HG02763 (cell line): Measurements from ENCODE around the gene MAPK9.
"Not testable (repeated sequence)": the region's sequence is repeated elsewhere in the genome, so short reads cannot be mapped to it uniquely, and the experiment has no call there.

Experiments
- ATAC-seq: cut with Tn5 transposase; IDR thresholded peaks from one replicate; pipeline ENCODE4 v1.9.1; 2021; ENCODE audit warnings: mild to moderate bottlenecking, moderate library complexity; ENCODE audit not compliant: unreplicated experiment

Gene MAPK9

GRCh38 chr5:180238631-180239030 is 53.3 kb downstream of the MAPK9 start:
- no peak for ATAC-seq

DNA sequence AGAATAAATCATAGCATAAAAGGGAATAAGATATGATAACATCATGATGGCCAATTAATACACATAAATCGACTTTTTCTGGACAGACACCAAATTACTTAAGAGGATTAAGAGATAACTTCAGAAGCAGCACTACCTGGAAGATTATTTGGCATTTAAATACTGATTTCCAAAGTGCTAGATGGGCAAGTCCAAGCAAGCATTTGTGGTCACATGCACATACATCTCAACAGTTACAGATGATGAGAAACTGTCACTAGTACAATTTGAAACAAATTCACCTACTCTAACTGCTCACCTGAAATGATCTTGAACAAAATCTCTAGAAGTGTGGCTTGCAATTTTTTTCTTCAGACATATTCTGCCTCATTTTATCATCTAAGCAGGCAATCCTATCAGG is 56.0 kb downstream of the MAPK9 start:
- ATAC-seq, result no peak

GRCh38 chr5:180235077-180235476 is 56.8 kb downstream of the MAPK9 start:
- ATAC-seq, result no peak

DNA sequence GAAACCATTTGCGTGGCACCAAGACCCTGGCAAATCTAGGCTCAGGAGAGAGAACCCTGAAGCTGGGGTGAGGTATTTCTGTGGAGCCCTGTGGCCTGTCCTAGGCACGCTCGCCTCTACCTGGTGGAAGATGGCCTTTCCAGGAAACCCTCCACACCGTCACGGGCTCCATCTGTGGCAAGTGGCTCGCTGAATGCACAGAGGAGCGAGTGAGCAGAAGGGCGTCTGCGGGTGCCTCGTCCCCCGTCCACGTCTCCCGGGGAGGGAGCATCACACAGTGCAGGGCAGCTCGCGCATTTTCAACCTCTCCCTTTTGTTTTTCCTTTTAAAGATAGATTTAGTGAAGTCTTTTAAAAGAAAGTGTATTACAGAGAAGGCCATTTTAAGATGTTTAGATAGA is 57.6 kb downstream of the MAPK9 start:
- no peak for ATAC-seq

DNA sequence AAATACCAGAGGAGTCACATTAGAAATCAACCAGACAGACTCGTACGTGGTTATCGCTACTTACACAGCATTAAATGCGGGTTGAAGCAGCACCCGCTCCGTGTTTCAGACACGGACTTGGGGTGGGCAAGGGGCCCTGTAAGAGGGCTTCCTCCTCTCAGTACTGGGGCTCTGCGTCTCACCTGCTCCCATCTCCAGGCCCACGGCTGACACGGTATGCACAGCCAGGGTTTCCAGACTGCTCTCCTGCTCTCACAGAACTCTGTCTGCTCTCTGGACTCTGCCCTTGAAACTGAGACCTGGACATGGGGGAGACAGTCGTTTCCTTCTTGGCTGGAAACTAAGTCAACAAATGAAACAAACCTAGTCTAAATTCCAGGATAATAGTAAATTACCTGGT is 58.2 kb downstream of the MAPK9 start:
- ATAC-seq, result no peak

DNA sequence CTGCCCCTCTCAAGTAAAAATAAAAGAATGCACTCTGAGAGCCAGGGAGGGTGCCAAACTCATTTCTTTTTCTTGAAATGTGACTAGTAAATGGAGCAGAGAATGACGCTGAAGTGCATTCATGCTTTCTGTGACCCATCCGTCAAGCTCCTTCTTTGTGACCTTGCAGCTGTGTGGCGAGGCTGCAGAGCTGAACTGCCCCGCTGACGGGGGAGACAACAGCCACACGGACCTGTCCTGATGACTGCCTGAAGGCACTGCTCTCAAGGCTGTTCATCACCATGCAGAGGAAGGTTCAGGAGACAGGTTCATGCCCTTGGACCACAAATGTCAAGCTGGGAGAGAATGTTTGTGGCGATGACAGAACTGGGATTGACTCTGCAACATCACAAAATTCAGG is 61.9 kb downstream of the MAPK9 start:
- no peak for ATAC-seq

DNA sequence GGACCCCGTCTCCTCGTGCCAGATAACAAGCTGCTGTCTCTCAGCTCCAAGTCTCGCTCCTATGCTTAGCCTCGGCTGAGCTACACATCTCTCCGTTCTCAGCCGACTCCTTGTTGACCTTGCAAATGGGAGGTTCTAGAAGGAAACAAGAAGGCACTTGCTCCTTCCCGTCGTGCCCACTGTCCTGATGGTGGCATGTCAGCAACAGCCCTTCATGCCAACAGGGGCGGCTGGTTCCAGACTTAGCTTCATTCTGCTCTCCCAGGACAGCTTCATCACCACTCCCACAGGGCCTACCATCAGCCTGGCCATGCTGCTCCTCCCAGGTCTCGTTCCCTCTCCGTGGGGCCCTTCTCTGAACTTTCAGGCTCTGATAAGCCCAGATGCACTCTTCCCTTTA is 69.8 kb downstream of the MAPK9 start:
- ATAC-seq, result no peak

GRCh38 chr5:180217797-180218196 is 74.1 kb downstream of the MAPK9 start:
- ATAC-seq, result no peak

DNA sequence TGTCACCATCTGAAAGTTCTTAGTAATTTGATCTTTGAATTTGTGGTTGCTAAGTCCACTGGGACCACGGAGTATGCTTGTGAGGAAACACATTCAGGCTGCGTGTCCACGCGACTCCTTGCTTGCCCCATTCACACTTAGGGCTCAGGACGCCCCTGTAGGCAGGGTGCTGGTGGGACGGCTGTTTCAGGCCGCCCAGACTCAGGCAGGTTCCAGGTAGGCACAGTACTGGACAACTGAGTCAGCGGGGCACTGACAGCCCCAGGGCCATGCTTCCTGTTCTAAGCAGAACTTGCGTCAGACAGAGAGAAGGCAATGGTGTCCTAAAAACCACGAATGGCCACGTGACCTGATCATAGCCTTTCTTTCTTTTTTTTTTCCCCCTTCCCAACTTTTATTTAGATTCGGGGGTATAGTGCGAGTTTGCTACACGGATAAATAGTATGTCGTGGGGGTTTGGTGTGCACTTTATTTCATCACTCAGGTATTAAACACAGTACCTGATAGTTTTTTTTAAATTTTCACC is 75.2 kb downstream of the MAPK9 start:
- ATAC-seq, result no peak

GRCh38 chr5:180215783-180216630 is 75.9 kb downstream of the MAPK9 start:
- no peak for ATAC-seq

- ATAC-seq, result no peak
These were observed 76.8 kb downstream of the MAPK9 start for GRCh38 chr5:180214870-180215770.

DNA sequence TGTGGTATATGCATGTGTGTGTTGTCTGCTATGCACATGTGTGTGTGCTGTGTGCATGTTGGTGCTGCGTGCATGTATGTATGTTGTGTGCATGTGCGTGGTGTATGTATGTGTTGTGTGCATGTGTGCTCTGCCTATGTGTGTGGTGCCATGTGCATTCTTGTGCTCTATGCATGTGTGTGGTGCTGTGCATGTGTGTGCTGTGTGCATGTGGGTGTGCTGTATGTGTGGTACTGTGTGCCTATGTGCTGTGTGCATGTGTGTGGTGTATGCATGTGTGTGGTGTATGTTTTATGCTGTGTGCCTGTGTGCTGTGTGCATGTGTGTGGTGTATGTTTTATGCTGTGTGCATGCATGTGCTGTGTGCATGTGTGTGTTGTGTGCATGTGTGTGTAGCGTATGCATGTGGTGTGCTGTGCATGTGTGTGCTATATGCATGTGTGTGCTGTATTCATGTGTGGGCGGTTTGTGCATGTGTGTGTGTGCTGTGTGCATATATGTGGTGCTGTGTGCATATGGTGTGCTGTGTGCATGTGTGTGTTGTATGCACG is 78.2 kb downstream of the MAPK9 start:
- ATAC-seq, result no peak

DNA sequence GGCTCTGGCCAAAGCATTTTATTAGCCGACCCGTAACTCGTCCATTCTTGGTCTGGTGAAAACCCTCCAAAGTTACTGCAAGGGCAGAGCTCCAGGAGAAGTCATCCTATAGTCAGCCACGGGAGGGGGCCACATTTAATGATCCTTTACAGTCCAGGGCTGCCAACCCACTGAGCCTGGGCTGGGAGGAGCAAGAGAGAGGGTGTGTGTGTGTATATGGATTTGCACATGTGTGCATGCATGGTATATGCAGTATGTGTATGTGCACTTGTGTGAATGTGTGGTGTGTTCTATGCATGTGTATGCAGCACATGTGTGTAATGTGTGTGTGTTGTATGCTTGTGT is 78.7 kb downstream of the MAPK9 start:
- ATAC-seq, result no peak

DNA sequence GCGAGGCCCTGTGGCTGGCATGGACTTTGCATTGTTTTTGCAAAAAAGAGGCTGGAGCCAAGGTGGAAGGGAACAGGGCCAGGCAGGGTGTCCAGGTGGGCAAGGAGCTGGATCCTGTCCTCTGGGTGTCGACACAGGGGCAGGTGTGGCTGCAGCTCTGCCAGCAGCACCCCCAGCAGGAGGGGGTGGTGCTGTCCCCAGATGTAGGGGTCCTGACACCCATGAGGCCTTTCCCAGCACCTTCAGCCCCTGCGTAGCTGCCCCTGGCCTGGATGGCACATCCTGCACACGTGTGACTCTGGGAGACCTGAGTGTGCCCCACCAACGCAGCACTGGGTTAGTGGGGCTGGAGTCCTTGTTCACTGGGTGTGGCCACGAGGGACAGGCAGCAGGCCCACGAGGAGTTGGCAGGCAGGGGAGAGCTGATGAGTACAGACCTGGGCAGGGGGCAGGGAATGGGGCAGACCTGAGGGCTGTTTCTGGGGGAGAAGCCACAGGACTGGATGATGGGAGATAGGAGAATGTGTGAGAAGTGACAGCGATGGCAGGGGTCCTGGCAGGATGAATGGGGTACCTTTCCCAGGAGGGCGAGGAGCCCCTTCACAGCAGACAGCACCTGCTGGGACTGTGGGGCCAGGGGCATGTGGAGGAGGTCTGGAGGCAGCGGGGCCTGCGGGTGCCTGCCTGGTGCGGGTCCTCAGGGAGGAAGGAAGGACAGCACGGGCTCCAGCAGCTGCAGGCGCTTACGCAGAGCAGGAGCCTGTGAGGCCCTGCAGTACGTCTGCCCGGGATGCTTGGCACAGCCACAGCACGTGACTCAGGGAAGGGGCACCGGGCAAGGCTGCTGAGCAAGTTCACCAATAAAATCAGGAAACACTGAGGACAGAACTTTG is 79.3 kb downstream of the MAPK9 start:
- no peak for ATAC-seq

GRCh38 chr5:180211761-180212035 is 80.2 kb downstream of the MAPK9 start:
- ATAC-seq, result no peak

- no peak for ATAC-seq
These were observed 80.7 kb downstream of the MAPK9 start for GRCh38 chr5:180210961-180211760.

- not testable (repeated sequence) for ATAC-seq
These were observed 81.8 kb downstream of the MAPK9 start for GRCh38 chr5:180210077-180210476.

- ATAC-seq, result peak; percentile 51
These were observed 82.7 kb downstream of the MAPK9 start, which contains the start of gene RASGEF1C for GRCh38 chr5:180209137-180209581. Gene RASGEF1C (minus strand): TSS chr5:180209211. CDS start chr5:180138052, 71,159 bp downstream.

- ATAC-seq, result peak; percentile 22
These were observed 83.3 kb downstream of the MAPK9 start for GRCh38 chr5:180208435-180209081.
